Transverse colon (tissue), 4 donors: Measurements from ENCODE around the gene OR8K1.

ENCODE experiments used
- CTCF ChIP-seq, 5 experiments: fragments of 200-600 bp in 3 of 5; fragments of 450-650 bp in 2 of 5; sonication (generic) in 3 of 5; IDR thresholded peaks; 1 replicate in 2 of 5; 2 replicates in 3 of 5; pipeline ENCODE4 v1.5.1; 2016 to 2017; ENCODE audit warnings: antibody characterized with exemption in 5 of 5, inconsistent platforms in 3 of 5, mild to moderate bottlenecking in 2 of 5, moderate library complexity in 1 of 5
- EP300 ChIP-seq: sonication (generic); formaldehyde crosslinking; IDR thresholded peaks from one replicate; pipeline ENCODE4 v1.6.1; 2017; ENCODE audit warnings: antibody characterized with exemption, low read depth
- POLR2A ChIP-seq: fragments of 450-650 bp; IDR thresholded peaks from one replicate; pipeline ENCODE4 v1.6.1; 2016; ENCODE audit warnings: antibody characterized with exemption, mild to moderate bottlenecking, moderate library complexity
- POLR2AphosphoS5 ChIP-seq, 3 donors: sonication (generic); formaldehyde crosslinking; IDR thresholded peaks; one replicate each; pipeline ENCODE4 v1.6.1; 2016; ENCODE audit warnings: antibody characterized with exemption in 3 of 3

- no peak for TF ChIP-seq CTCF (IDR thresholded peaks at IDR 0.05)
- TF ChIP-seq POLR2A: no peak
- no peak for TF ChIP-seq POLR2AphosphoS5 (IDR thresholded peaks at IDR 0.05)
- no peak for TF ChIP-seq EP300
Measured at GRCh38 chr11:56333156-56333555, 12.7 kb upstream of the OR8K1 start.
